Neuronal stem cell (in vitro differentiated cells): ENCODE data around the gene CDK14.

Source experiments
- DNase-seq: peaks from one replicate; pipeline ENCODE4 v3.0.0-alpha.2; 2013; ENCODE audit warnings: low spot score
- H2AFZ ChIP-seq: one replicate; pipeline ENCODE4 v1.6.1; 2013; ENCODE audit warnings: mild to moderate bottlenecking, low read length, inconsistent platforms
- H2AK5ac ChIP-seq: 2 replicates; pipeline ENCODE4 v1.6.1; 2013; ENCODE audit warnings: low read depth, mild to moderate bottlenecking, inconsistent platforms, low read length, moderate library complexity, mixed read lengths
- H2BK120ac ChIP-seq: 2 replicates; pipeline ENCODE4 v1.6.1; 2013; ENCODE audit warnings: low read depth, mild to moderate bottlenecking, inconsistent platforms, low read length, moderate library complexity, mixed read lengths
- H2BK12ac ChIP-seq: one replicate; pipeline ENCODE4 v1.6.1; 2013; ENCODE audit warnings: low read length, inconsistent platforms
- H2BK15ac ChIP-seq: 2 replicates; pipeline ENCODE4 v1.6.1; 2013; ENCODE audit warnings: mild to moderate bottlenecking, low read length, inconsistent platforms, mixed read lengths
- H2BK5ac ChIP-seq: one replicate; pipeline ENCODE4 v1.6.1; 2013; ENCODE audit warnings: inconsistent platforms, mild to moderate bottlenecking, low read length, moderate library complexity
- H3K14ac ChIP-seq: one replicate; pipeline ENCODE4 v1.6.1; 2013; ENCODE audit warnings: low read length, inconsistent platforms
- H3K18ac ChIP-seq: 2 replicates; pipeline ENCODE4 v1.6.1; 2013; ENCODE audit warnings: low read length, inconsistent platforms
- H3K23ac ChIP-seq: 2 replicates; pipeline ENCODE4 v1.6.1; 2013; ENCODE audit warnings: low read depth, mild to moderate bottlenecking, mixed read lengths, low read length, inconsistent platforms; ENCODE audit not compliant: poor library complexity
- H3K27ac ChIP-seq: replicated peaks from 3 replicates; pipeline ENCODE4 v1.5.1; 2013; ENCODE audit warnings: low read length, inconsistent platforms
- H3K27me3 ChIP-seq, 3 experiments: 2 replicates each; pipeline ENCODE4 v1.6.1; 2013; ENCODE audit warnings: low read length in 3 of 3, mild to moderate bottlenecking in 2 of 3, inconsistent platforms in 1 of 3, low read depth in 1 of 3, mixed read lengths in 1 of 3, moderate library complexity in 1 of 3; ENCODE audit not compliant: control insufficient read depth in 3 of 3, insufficient read depth in 3 of 3
- H3K36me3 ChIP-seq, 2 donors: replicated peaks in 1 of 2; 2 replicates each; pipeline ENCODE4 v1.6.1; 2013; ENCODE audit warnings: low read length in 2 of 2; ENCODE audit not compliant: control insufficient read depth in 2 of 2, insufficient read depth in 2 of 2
- H3K4ac ChIP-seq: 2 replicates; pipeline ENCODE4 v1.6.1; 2013; ENCODE audit warnings: inconsistent platforms, mild to moderate bottlenecking, low read length, moderate library complexity
- H3K4me1 ChIP-seq, 2 donors: 1 replicate in 1 of 2; 2 replicates in 1 of 2; pipeline ENCODE4 v1.6.1; 2013; ENCODE audit warnings: low read length in 2 of 2, low read depth in 1 of 2; ENCODE audit not compliant: control insufficient read depth in 2 of 2, insufficient read depth in 1 of 2
- H3K4me2 ChIP-seq: one replicate; pipeline ENCODE4 v1.6.1; 2013; ENCODE audit warnings: mild to moderate bottlenecking, low read length, inconsistent platforms; ENCODE audit not compliant: insufficient read depth, poor library complexity, severe bottlenecking
- H3K4me3 ChIP-seq, 2 donors: 2 replicates each; pipeline ENCODE4 v1.5.1; 2013; ENCODE audit warnings: low read length in 2 of 2, mild to moderate bottlenecking in 2 of 2, inconsistent platforms in 1 of 2, moderate library complexity in 1 of 2
- H3K79me1 ChIP-seq: one replicate; pipeline ENCODE4 v1.6.1; 2013; ENCODE audit warnings: low read depth, mild to moderate bottlenecking, inconsistent platforms, low read length, moderate library complexity
- H3K9ac ChIP-seq: one replicate; pipeline ENCODE4 v1.6.1; 2013; ENCODE audit warnings: mild to moderate bottlenecking, low read depth, low read length, inconsistent platforms; ENCODE audit not compliant: poor library complexity
- H3K9me3 ChIP-seq, 2 donors: replicated peaks in 1 of 2; 2 replicates each; pipeline versions ENCODE3 to v1.6.1; 2013; ENCODE audit warnings: low read length in 2 of 2, mild to moderate bottlenecking in 2 of 2, inconsistent platforms in 1 of 2, low read depth in 1 of 2, mixed read lengths in 1 of 2, moderate library complexity in 1 of 2; ENCODE audit not compliant: control insufficient read depth in 2 of 2, insufficient read depth in 1 of 2
- H4K8ac ChIP-seq: one replicate; pipeline ENCODE4 v1.6.1; 2013; ENCODE audit warnings: low read depth, mild to moderate bottlenecking, inconsistent platforms, low read length, moderate library complexity
- H4K91ac ChIP-seq: one replicate; pipeline ENCODE4 v1.6.1; 2013; ENCODE audit warnings: low read length, low read depth, mild to moderate bottlenecking, inconsistent platforms; ENCODE audit not compliant: poor library complexity
- WGBS, 2 donors: extraction: QIAGEN DNeasy Blood & Tissue Kit; methylation state at CpG; one replicate each; pipeline ENCODE4 v1.1.7; 2013; ENCODE audit warnings: missing lambda C conversion rate in 2 of 2, mixed read lengths in 1 of 2; ENCODE audit not compliant: insufficient read length in 2 of 2, insufficient replicate concordance in 1 of 2; ENCODE audit errors: extremely low coverage in 2 of 2; 5-methylcytosine and 5-hydroxymethylcytosine counted together

CDK14 gene

DNA sequence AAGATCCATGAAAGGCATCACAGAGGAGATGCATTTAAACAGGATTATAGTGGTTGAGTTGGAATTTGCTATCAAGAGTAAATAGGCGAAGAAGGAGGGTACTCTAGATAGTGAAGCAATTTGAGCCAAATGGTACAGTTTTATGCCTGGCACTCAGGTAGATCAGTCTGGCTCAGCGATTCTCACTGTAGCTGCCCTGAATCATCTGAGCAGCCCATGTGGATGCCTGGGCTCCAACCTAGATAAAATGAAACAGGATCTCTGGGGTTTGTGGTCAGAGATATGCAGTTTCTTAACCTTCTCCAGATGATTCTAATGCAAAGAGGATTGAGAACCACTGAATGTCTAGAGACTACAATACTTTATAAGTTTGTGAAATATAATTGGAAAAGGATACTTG, 386.1 kb downstream of the CDK14 start:
- no peak overlapping the region for H3K4ac ChIP-seq
- no CpG with 5 or more reads among the region's 2 CpGs for WGBS, 2 donors
- H3K79me1 ChIP-seq = no peaks in the 10 kb centered on the region
- H3K4me3 ChIP-seq = no peak overlapping the region
- H3K18ac ChIP-seq = no peak overlapping the region
- no peak overlapping the region for H2BK5ac ChIP-seq
- no peak overlapping the region for H3K27ac ChIP-seq
- peaks cover 7 to 21% of the 10 kb centered on the region in 2 donors for H3K9me3 ChIP-seq
- no peak overlapping the region for H3K4me2 ChIP-seq
- no peak overlapping the region for H2AFZ ChIP-seq
- no peak overlapping the region for H4K8ac ChIP-seq
- no peak overlapping the region for H3K9ac ChIP-seq
- no peak overlapping the region for H2BK120ac ChIP-seq
- H3K23ac ChIP-seq = no peak overlapping the region
- H4K91ac ChIP-seq = no peak overlapping the region
- H3K36me3 ChIP-seq = peaks cover 2 to 21% of the 10 kb centered on the region in 2 donors
- no peaks in the 10 kb centered on the region for H3K4me1 ChIP-seq
- H2BK12ac ChIP-seq = no peak overlapping the region
- DNase-seq = no peak
- H2BK15ac ChIP-seq = no peak overlapping the region
- H3K14ac ChIP-seq = no peak overlapping the region
- H2AK5ac ChIP-seq = no peak overlapping the region
- no peaks in the 10 kb centered on the region for H3K27me3 ChIP-seq

- no peak overlapping the region for H3K4ac ChIP-seq
- peaks cover 3 to 21% of the 10 kb centered on the region in 2 donors for H3K9me3 ChIP-seq
- peaks cover 2 to 21% of the 10 kb centered on the region in 2 donors for H3K36me3 ChIP-seq
- no peak overlapping the region for H2AK5ac ChIP-seq
- no CpG with 5 or more reads among the region's 1 CpG for WGBS, 2 donors
- no peak overlapping the region for H2AFZ ChIP-seq
- H3K27ac ChIP-seq = no peak overlapping the region
- DNase-seq = no peak
- no peak overlapping the region for H3K23ac ChIP-seq
- H3K4me2 ChIP-seq = no peak overlapping the region
- no peak overlapping the region for H3K9ac ChIP-seq
- H2BK120ac ChIP-seq = no peak overlapping the region
- no peaks in the 10 kb centered on the region for H3K4me1 ChIP-seq
- H4K8ac ChIP-seq = no peak overlapping the region
- H3K27me3 ChIP-seq = no peaks in the 10 kb centered on the region
- no peak overlapping the region for H3K4me3 ChIP-seq
- no peak overlapping the region for H2BK12ac ChIP-seq
- H2BK5ac ChIP-seq = no peak overlapping the region
- no peak overlapping the region for H4K91ac ChIP-seq
- no peak overlapping the region for H3K18ac ChIP-seq
- H3K79me1 ChIP-seq = no peaks in the 10 kb centered on the region
- no peak overlapping the region for H2BK15ac ChIP-seq
- H3K14ac ChIP-seq = no peak overlapping the region
Observed at GRCh38 chr7:90984692-90985091, 388.6 kb downstream of the CDK14 start.

- no peak overlapping the region for H3K4me3 ChIP-seq
- H3K36me3 ChIP-seq = peaks cover 2 to 21% of the 10 kb centered on the region in 2 donors
- no peak overlapping the region for H3K4me2 ChIP-seq
- H2BK12ac ChIP-seq = no peak overlapping the region
- no peak overlapping the region for H3K27ac ChIP-seq
- H3K18ac ChIP-seq = no peak overlapping the region
- no CpG with 5 or more reads among the region's 1 CpG for WGBS, 2 donors
- H3K79me1 ChIP-seq = no peaks in the 10 kb centered on the region
- no peak overlapping the region for H2BK120ac ChIP-seq
- H3K23ac ChIP-seq = no peak overlapping the region
- no peak overlapping the region for H2BK5ac ChIP-seq
- no peaks in the 10 kb centered on the region for H3K4me1 ChIP-seq
- no peak overlapping the region for H4K91ac ChIP-seq
- H3K9ac ChIP-seq = no peak overlapping the region
- no peak overlapping the region for H4K8ac ChIP-seq
- no peak overlapping the region for H2AFZ ChIP-seq
- no peak for DNase-seq
- H3K14ac ChIP-seq = no peak overlapping the region
- no peak overlapping the region for H2AK5ac ChIP-seq
- H3K9me3 ChIP-seq = no peaks in the 10 kb centered on the region
- H2BK15ac ChIP-seq = no peak overlapping the region
- H3K4ac ChIP-seq = no peak overlapping the region
- no peaks in the 10 kb centered on the region for H3K27me3 ChIP-seq
Observed at GRCh38 chr7:90988516-90988915, 392.4 kb downstream of the CDK14 start.

DNA sequence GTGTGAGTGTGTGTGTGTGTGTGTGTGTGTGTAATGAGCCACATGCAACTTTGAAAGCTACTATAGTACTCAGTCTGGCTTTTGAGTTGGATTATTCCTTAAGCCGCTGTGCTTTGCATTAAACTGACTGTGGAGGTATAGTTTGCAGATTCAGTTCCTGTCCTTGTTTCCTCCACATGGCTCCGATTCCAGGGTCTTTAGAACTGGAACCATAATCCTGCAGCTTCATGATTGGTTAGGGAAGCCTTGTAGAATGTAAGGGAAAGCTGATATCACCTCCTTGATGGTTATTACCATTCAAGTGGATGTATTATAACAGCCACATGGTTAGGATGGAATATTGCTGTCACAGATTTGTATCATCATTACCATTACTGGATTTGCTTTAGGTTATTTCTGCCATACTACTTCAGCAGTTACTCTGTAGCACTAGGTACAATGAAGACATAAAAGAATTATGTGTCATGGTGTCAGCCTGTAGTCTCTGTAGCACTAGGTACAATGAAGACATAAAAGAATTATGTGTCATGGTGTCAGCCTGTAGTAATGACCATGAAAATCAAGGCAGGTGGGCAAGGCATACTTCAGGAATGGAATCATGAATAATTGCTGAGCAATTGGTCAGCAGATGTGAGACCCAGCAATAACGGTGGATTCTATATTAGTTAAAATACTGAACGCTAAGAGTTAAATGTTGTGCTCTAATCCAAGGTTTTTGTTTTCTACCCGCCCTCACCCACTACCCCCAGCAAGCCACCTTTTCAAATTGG, 393.1 kb downstream of the CDK14 start:
- H4K8ac ChIP-seq = no peak overlapping the region
- no peak overlapping the region for H3K14ac ChIP-seq
- H2AK5ac ChIP-seq = no peak overlapping the region
- H2BK12ac ChIP-seq = no peak overlapping the region
- no peak overlapping the region for H3K9ac ChIP-seq
- H3K23ac ChIP-seq = no peak overlapping the region
- no peaks in the 10 kb centered on the region for H3K27me3 ChIP-seq
- no peak overlapping the region for H3K4me3 ChIP-seq
- H3K27ac ChIP-seq = no peak overlapping the region
- H3K4ac ChIP-seq = no peak overlapping the region
- WGBS, 2 donors = no CpG with 5 or more reads among the region's 5 CpGs
- no peaks in the 10 kb centered on the region for H3K9me3 ChIP-seq
- no peak for DNase-seq
- no peak overlapping the region for H2AFZ ChIP-seq
- H3K4me1 ChIP-seq = no peaks in the 10 kb centered on the region
- no peak overlapping the region for H3K18ac ChIP-seq
- no peaks in the 10 kb centered on the region for H3K79me1 ChIP-seq
- H4K91ac ChIP-seq = no peak overlapping the region
- no peak overlapping the region for H3K4me2 ChIP-seq
- no peak overlapping the region for H2BK15ac ChIP-seq
- H3K36me3 ChIP-seq = peaks cover 0 to 14% of the 10 kb centered on the region in 2 donors
- no peak overlapping the region for H2BK120ac ChIP-seq
- no peak overlapping the region for H2BK5ac ChIP-seq
